SU-DHL-6 (cell line): Measurements from ENCODE around the gene IL13RA1.

Experiments
- H2AFZ ChIP-seq: fragments of 200-600 bp; sonication (generic); 2 replicates; pipeline ENCODE4 v1.6.1; 2014; ENCODE audit warnings: low read depth, mild to moderate bottlenecking, moderate library complexity, mixed read lengths, antibody characterized with exemption, low read length; ENCODE audit not compliant: severe bottlenecking
- H3F3A ChIP-seq: fragments of 200-600 bp; shearing (Covaris generic); 2 replicates; pipeline ENCODE4 v1.6.0; 2016; ENCODE audit warnings: antibody characterized with exemption, mild to moderate bottlenecking; ENCODE audit not compliant: insufficient read depth
- H3K27ac ChIP-seq: fragments of 200-600 bp; sonication (generic); 2 replicates; pipeline ENCODE4 v1.5.1; 2016; ENCODE audit warnings: low read depth, mild to moderate bottlenecking, low read length, moderate library complexity, mixed read lengths
- H3K27me3 ChIP-seq: fragments of 200-600 bp; sonication (generic), shearing (Covaris generic); 2 replicates; pipeline ENCODE4 v1.6.0; 2014; ENCODE audit warnings: mild to moderate bottlenecking, low read length
- H3K36me3 ChIP-seq: fragments of 200-600 bp; sonication (generic); 2 replicates; pipeline ENCODE4 v1.6.1; 2014; ENCODE audit warnings: mild to moderate bottlenecking, low read length, mixed read lengths
- H3K4me2 ChIP-seq: fragments of 300-600, 200-600 bp; shearing (Covaris generic), sonication (generic); 2 replicates; pipeline ENCODE4 v1.6.0; 2014; ENCODE audit warnings: low read length, low read depth, mild to moderate bottlenecking; ENCODE audit not compliant: poor library complexity, severe bottlenecking
- H3K4me3 ChIP-seq: fragments of 200-600 bp; sonication (generic); 2 replicates; pipeline ENCODE4 v1.5.1; 2014; ENCODE audit warnings: antibody characterized with exemption, low read length, mild to moderate bottlenecking, mixed read lengths; ENCODE audit not compliant: insufficient read depth, poor library complexity, severe bottlenecking
- H3K79me2 ChIP-seq: fragments of 200-600 bp; sonication (generic); 2 replicates; pipeline ENCODE4 v1.6.1; 2014; ENCODE audit warnings: mild to moderate bottlenecking, low read length, moderate library complexity; ENCODE audit not compliant: insufficient read depth
- H3K9ac ChIP-seq: fragments of 200-600 bp; sonication (generic); 2 replicates; pipeline ENCODE4 v1.7.0; 2014; ENCODE audit warnings: mild to moderate bottlenecking, low read length
- H3K9me2 ChIP-seq: fragments of 200-600 bp; sonication (generic); replicated peaks from 2 replicates; pipeline ENCODE4 v1.6.1; 2014; ENCODE audit warnings: low read length; ENCODE audit not compliant: insufficient read depth
- H3K9me3 ChIP-seq: fragments of 200-600 bp; sonication (generic); 2 replicates; pipeline ENCODE4 v1.6.1; 2014; ENCODE audit warnings: low read length, mixed read lengths; ENCODE audit not compliant: insufficient read depth
- H4K20me1 ChIP-seq: fragments of 200-600 bp; sonication (generic); 2 replicates; pipeline ENCODE4 v1.6.1; 2014; ENCODE audit warnings: low read depth, mild to moderate bottlenecking, antibody characterized with exemption, low read length, moderate library complexity, mixed read lengths
- CTCF ChIP-seq: fragments of 200-600 bp; sonication (generic); IDR thresholded peaks from one replicate; pipeline ENCODE4 v1.5.1; 2017; ENCODE audit warnings: antibody characterized with exemption, mild to moderate bottlenecking, low read length, moderate library complexity; ENCODE audit not compliant: insufficient read depth, poor library complexity, severe bottlenecking
- EZH2phosphoT487 ChIP-seq: fragments of 200-600 bp; sonication (generic), shearing (Covaris generic); conservative IDR thresholded peaks from 2 replicates; pipeline ENCODE4 v1.6.1; 2018; ENCODE audit warnings: mild to moderate bottlenecking, antibody characterized with exemption, low read length, moderate library complexity, mixed read lengths

IL13RA1 gene

GRCh38 chrX:118758511-118758910, 31.1 kb downstream of the IL13RA1 start:
- Histone ChIP-seq H4K20me1 (no peaks in the 10 kb centered on the region), H3K4me2 (no peak overlapping the region), H3K79me2 (no peaks in the 10 kb centered on the region), H3K9me3 (no peaks in the 10 kb centered on the region), H2AFZ (no peak overlapping the region), H3K9me2 (no peaks in the 10 kb centered on the region), H3K27ac (no peak overlapping the region), H3K36me3 (no peaks in the 10 kb centered on the region), H3K4me3 (no peak overlapping the region), H3K27me3 (no peaks in the 10 kb centered on the region), H3K9ac (no peak overlapping the region), H3F3A (no peaks in the 10 kb centered on the region)
- TF ChIP-seq CTCF (no peak), EZH2phosphoT487 (no peak)

- no peak overlapping the region for H2AFZ ChIP-seq
- H3K79me2 ChIP-seq, result no peaks in the 10 kb centered on the region
- no peak overlapping the region for H3K4me2 ChIP-seq
- no peaks in the 10 kb centered on the region for H3K9me3 ChIP-seq
- H3K27ac ChIP-seq, result no peak overlapping the region
- no peaks in the 10 kb centered on the region for H3K36me3 ChIP-seq
- no peaks in the 10 kb centered on the region for H3F3A ChIP-seq
- TF ChIP-seq CTCF (no peak), EZH2phosphoT487 (no peak)
- no peaks in the 10 kb centered on the region for H4K20me1 ChIP-seq
- no peaks in the 10 kb centered on the region for H3K27me3 ChIP-seq
- no peak overlapping the region for H3K4me3 ChIP-seq
- H3K9me2 ChIP-seq, result no peaks in the 10 kb centered on the region
- no peak overlapping the region for H3K9ac ChIP-seq
These were observed 32.6 kb downstream of the IL13RA1 start for GRCh38 chrX:118760025-118760424.

DNA sequence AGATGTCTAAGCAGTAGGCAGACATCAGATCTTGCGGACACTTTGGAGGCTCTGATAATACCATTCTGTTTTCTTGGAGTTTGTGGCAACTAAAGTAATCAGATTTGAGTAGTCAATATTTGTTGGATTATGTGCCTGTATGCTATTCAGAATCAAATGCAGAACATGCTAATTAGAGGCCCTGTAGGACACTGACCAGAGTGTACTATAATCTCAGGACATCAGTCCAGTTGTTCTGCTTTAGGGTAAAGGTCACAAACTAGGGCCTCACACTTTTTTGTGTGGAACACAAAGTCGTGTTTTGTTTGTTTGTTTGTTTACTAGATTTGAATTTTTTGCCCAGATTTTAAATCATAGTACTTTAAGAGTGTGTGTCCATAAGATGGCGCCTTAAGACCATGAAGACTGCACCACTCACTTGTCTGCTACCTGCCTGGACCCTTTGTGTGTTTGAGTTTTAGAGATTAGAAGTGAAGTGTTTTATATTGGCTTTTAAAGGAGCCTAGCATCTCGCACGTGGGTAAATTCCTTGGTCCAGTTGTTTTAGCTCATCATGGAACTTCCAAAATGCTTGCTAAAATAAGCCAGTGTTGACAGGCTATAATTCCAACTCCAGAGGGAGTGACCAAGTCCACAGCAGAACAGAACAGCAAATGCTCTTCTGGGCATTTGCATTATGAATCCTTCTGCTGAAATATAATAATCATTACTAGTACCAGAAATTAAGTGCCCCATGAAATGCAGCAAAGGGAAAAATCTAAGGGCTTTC, 34.7 kb downstream of the IL13RA1 start:
- no peak overlapping the region for H2AFZ ChIP-seq
- H3K9me2 ChIP-seq, result no peaks in the 10 kb centered on the region
- H3K27me3 ChIP-seq, result no peaks in the 10 kb centered on the region
- H3K79me2 ChIP-seq, result no peaks in the 10 kb centered on the region
- TF ChIP-seq CTCF (no peak), EZH2phosphoT487 (no peak)
- H3F3A ChIP-seq, result no peaks in the 10 kb centered on the region
- H3K4me3 ChIP-seq, result no peak overlapping the region
- no peaks in the 10 kb centered on the region for H4K20me1 ChIP-seq
- H3K36me3 ChIP-seq, result no peaks in the 10 kb centered on the region
- no peaks in the 10 kb centered on the region for H3K9me3 ChIP-seq
- H3K27ac ChIP-seq, result no peak overlapping the region
- no peak overlapping the region for H3K4me2 ChIP-seq
- H3K9ac ChIP-seq, result no peak overlapping the region
